ENCODE measurements around the gene MMP23B. TPM values are rescaled to one million over a fixed set of nuclear protein-coding genes. Genes with fewer than 3 reads are reported as not detected.
"Not testable (repeated sequence)": the region's sequence is repeated elsewhere in the genome, so short reads cannot be mapped to it uniquely, and the experiment has no call there.

The MMP23B gene
- total RNA-seq = 1.6 TPM

GRCh38 chr1:1631782-1632420 lies at the start of gene MMP23B:
TSS of gene MMP23B (plus strand) at chr1:1632173. CDS start at chr1:1632219, 46 bp downstream.
- no peak for DNase-seq (ENCODE audit: low read depth in 2 of 3, low spot score in 2 of 3)

- no peak for DNase-seq (ENCODE audit: low read depth in 2 of 3, low spot score in 2 of 3)
Observed at GRCh38 chr1:1582585-1583346, 49.2 kb upstream of the MMP23B start.

DNA sequence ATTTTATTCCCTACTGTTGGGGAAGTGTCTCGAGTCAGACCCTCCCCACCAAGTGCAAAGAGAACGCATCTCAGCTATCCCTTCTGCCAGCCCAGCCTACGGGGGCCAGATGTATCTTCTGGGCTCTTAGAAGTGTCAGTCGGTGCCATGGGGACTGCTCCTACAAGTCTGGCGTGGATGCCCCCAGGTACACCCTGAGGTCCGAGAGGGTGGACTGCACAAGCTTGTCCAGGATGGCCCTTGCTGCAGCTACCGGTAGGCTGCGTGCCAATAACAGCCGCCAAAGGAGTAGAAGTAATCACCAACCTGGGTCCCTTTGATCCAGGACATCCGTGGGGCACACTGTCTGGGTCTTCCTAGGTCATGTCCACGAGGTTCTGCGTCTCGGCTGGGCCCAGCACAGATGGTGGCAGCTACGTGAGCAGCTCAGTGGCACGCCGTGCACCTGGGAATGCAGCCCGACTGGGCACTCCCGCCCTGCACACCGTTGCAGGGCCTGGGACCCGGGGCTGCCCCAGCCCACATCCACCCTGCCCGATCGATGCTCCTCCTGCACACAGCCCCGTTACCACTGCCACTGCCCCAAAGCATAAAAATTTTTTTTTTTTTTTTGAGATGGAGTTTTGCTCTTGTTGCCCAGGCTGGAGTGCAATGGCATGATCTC lies 48.5 kb upstream of the MMP23B start:
- no peak for DNase-seq (ENCODE audit: low read depth in 2 of 3, low spot score in 2 of 3)

DNA sequence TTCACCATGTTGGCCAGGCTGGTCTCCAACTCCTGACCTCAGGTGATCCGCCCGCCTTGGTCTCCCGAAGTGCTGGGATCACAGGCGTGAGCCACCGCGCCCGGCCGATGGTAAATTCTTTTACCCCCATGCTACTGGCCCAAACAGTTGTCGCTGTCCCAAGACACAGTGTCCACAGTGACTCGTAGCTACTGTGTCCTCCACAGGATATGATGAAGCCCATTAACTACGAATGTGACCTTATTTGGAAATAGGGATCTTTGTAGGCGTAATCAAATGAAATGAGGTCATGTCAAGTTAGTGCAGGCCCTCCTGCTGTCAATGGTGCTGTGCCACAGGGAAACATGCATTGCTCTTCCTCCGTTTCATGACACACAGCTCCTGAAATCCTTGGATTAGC lies 40.5 kb upstream of the MMP23B start:
- no peak for DNase-seq (ENCODE audit: low read depth in 2 of 3, low spot score in 2 of 3)

DNA sequence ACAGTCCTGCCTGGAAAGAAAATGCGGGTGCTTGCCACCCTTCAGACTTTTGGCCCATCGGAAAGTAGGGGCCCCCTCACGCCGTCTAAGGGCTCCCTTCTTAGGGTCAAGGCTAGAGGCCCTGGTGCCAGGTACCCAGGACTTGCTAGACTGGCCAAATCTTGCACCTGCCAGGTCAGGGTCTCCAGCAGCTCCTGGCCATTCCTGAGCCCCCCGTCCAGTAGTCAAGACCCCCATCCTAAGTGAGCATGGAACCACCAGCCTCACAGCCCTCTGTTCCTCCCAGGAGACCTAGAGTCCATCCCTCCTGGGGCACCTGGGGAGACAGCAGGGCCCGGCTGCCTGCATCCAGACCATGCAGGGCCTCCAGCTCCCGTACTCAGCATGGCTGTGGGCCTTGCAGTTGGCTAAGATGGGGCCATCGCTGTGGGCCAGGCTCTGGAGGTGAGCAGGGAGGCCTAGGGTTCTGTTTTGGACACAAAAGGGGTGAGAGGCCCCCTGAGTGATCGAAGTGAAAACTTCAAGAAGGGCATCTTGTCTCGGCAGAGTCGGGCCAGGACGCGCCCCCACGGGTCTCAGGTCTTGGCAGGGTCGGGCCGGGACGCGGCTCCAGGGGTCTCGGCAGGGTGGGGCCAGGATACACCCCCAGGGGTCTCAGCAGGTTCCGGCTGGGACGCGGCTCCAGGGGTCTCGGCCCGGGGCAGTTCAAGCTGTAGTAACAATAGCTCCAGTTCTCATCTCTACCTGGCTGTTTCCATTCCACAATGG lies 38.0 kb upstream of the MMP23B start:
- no peak for DNase-seq (ENCODE audit: low read depth in 2 of 3, low spot score in 2 of 3)

GRCh38 chr1:1594602-1595260 lies 37.2 kb upstream of the MMP23B start:
- DNase-seq (ENCODE audit: low read depth in 2 of 3, low spot score in 2 of 3) = no peak

GRCh38 chr1:1595341-1595740 lies 36.6 kb upstream of the MMP23B start:
- DNase-seq (ENCODE audit: low read depth in 2 of 3, low spot score in 2 of 3) = not testable (repeated sequence)

- no peak for DNase-seq (ENCODE audit: low read depth in 2 of 3, low spot score in 2 of 3)
Observed at GRCh38 chr1:1596493-1597274, 35.3 kb upstream of the MMP23B start.

- DNase-seq (ENCODE audit: low read depth in 2 of 3, low spot score in 2 of 3) = peak in 2 of 3 donors; percentile 47 to 53
Observed at GRCh38 chr1:1597275-1597930, 34.6 kb upstream of the MMP23B start.

DNA sequence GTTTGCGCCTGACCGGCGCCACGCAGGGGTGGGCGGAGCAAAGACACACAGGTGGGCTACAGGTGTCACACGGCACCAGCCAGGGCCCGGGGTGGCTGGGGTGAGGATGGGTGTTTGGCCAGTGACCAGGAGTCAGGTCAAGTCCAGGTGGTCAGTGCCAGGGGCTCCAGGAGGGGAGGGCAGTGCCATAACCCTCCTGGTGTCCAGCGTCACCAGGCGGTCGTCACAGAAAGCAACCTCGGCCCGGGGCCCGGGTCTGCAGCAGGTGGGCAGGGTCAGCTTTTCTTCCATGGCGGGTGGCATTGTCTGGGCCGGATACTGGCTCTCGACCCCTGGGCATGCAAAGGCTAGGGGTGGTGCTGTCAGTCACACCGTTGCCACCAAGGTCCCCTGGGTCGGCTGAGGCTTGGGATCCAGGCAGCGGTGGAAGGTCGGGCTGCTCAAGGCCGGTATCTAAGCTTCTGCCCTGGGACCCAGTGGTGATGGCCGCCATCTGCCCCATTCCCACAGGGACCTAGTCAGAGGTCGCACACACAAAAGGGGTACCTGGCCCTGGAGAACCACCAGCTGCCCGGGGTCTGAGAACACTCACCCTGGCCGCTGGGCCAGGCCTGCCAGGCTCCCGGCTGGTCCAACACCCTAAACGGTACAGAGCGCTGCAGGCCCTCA lies 33.8 kb upstream of the MMP23B start:
- no peak for DNase-seq (ENCODE audit: low read depth in 2 of 3, low spot score in 2 of 3)

DNA sequence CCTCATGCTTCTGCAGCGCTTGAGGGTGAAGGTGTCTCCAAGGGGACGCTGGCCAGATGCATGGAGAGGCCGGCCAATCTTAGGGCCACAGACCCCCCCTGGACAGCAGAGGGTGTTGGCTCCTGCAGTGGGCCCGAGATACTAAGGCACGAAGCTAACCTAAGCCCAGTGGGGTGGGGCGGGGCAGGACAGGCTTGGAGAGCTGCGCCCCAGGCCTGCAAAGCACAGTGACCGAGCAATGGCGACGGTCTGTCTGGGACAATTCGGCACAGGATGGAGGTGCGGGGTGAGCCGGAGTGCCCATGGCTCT lies 33.3 kb upstream of the MMP23B start:
- no peak for DNase-seq (ENCODE audit: low read depth in 2 of 3, low spot score in 2 of 3)

DNA sequence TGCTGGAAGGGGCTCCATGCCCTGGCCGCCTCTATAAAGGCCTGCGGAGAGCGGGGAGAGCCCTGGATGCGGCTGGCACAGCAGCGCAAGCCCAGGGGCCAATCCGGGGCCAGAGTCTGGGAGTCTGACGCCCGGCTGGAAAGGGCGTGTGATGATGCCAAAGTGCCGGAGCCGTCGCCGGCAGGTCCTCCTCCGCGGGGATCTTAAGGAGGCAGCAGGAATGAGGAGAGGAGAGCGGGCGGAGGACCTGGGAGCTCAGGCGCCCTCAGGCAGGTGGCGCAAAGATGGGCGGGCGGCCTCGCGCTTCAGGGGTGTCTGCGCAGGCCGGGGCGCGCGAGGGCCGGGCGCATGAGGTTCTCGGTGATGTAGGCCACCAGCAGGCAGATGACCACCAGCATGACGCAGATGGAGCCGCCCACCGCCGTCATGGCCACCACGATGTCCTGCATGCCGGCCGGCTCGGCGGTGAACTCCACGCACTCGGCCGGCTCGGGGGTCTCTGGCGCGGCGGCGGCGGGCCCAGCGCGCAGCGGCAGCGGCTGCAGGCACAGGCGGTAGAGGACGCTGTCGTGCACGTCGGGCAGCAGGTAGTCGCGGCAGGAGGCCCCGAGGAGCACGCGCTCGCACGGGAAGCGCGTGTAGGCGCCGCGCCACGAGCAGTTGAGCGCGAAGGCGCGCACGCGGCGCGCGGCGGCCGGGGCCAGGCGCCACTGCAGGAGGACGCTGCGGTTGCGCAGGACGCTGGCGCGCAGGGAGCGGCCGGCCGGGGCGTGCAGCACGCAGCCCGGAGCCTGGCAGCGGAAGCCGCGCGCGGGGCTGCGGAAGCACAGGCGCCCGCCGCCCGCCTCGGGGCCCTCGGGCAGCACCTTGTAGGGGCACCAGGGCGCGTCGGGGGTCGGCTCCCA lies 32.7 kb upstream of the MMP23B start:
- peak in 2 of 3 donors; percentile 38 to 44 for DNase-seq (ENCODE audit: low read depth in 2 of 3, low spot score in 2 of 3)

DNA sequence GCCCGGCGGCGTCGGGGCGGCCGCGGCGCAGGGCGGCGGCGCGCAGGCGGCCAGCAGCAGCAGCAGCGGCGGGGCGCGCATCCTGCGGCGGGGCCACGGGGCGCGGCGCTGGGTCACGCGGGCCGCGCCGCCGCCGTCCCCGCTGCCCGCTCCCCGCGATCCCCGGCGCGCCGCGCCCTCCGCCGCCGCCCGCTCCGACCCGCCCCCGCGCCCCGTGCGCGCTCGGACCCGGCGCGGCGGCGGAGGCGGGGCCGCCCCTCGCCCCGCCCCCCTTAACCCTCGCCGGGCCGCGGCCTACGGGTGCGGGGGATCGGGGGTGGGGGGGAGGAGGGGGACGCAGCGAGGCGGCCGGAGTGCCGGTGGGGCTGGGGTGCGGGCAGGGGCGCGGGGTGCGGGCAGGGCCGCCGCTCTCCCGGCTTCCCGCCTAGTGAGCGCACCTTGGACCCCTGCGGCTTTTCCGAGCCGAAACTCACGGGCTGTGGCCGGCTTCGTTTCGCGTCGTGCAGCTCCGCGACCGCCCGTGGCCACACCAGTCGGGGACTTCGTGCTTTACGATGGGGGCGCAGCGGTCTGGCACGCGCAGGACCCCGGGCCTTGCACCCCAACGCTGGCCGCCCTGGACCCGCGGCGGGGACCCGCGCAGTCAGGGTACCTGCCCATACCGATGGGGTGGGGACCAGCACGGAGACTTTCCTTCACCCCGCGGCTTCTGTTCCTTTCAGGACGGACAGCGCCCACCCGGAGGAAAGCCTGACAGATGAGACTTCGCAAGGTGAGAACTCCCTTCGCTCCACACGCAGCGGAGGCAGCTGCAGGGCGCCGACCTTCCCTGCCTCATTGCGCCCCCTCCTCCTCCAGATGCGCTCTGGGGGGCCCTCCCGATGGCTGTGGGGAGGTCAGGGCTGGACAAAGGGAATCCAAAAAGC lies 31.8 kb upstream of the MMP23B start, which contains the start of gene FNDC10:
TSS of gene FNDC10 (minus strand) at position 201 of the 926 bp plus-strand sequence. CDS start at position 81, 120 bp downstream.
- DNase-seq (ENCODE audit: low read depth in 2 of 3, low spot score in 2 of 3) = no peak

DNA sequence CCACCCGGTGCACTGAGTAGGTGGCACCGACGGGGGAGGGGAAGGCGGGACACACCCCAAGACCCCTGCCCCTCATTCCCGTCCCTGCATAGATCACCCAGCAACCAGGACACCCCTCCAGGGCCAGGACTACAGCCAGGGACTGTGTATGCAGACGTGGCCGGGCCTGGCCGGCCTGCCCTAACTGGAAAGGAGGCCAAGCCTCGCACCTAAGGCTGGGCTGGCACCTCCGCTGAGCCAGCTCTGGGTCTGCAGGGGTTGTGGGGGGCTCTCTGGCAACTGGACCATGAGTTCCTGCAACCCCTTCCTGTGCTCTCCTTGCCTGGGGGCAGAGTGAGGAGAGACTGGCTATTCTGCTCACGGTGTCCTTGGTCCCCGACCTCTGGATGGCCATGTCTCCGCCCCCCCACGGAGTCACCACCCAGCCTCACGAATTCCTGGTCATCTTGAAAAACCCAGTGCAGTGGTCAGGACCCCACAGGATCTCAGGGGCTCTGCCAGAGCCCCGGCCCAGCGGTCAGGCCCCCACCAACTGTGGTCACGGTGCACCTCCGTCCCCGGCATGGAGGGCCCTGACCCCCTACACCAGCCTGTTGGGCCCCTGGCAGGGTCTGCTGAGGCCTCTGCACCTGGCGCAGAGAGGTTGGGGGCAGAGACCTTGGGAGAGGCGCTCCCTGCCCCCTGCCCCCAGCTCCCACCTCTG lies 31.0 kb upstream of the MMP23B start:
- no peak for DNase-seq (ENCODE audit: low read depth in 2 of 3, low spot score in 2 of 3)

- DNase-seq (ENCODE audit: low read depth in 2 of 3, low spot score in 2 of 3) = no peak
Observed at GRCh38 chr1:1601564-1602303, 30.2 kb upstream of the MMP23B start.

All from hematopoietic multipotent progenitor cell (in vitro differentiated cells).